Testis (tissue), 2 donors: ENCODE data around the gene CALML4.

Experiments used
- CTCF ChIP-seq, 3 experiments: fragments of 450-650 bp in 2 of 3; fragments of 200-600 bp in 1 of 3; sonication (generic) in 1 of 3; IDR thresholded peaks; one replicate each; pipeline ENCODE4 v1.5.1; 2016 to 2019; ENCODE audit warnings: antibody characterized with exemption in 3 of 3, mild to moderate bottlenecking in 2 of 3, moderate library complexity in 1 of 3
- POLR2A ChIP-seq: fragments of 450-650 bp; IDR thresholded peaks from one replicate; pipeline ENCODE4 v1.6.1; 2017; ENCODE audit warnings: antibody characterized with exemption, mild to moderate bottlenecking, moderate library complexity

- TF ChIP-seq POLR2A (no peak), CTCF (IDR thresholded peaks at IDR 0.05) (no peak)
Observed at GRCh38 chr15:68205954-68206539, 915 bp upstream of the CALML4 start.
